Measurements from ENCODE around the gene HMCN2.

The HMCN2 gene

GRCh38 chr9:130284690-130285089 is 19.1 kb downstream of the HMCN2 start:
- no peak for DNase-seq (ENCODE audit: low spot score)
- TF ChIP-seq CTCF (IDR thresholded peaks at IDR 0.05; ENCODE audit: borderline replicate concordance, control extremely low read depth, extremely low read depth, insufficient read depth, missing control alignments), result no peak
- in situ Hi-C loops (cut with MboI; ENCODE audit: low sequenced_read_pairs, unreplicated experiment), result no loop called here

- DNase-seq (ENCODE audit: low spot score), result no peak
- TF ChIP-seq CTCF (IDR thresholded peaks at IDR 0.05; ENCODE audit: borderline replicate concordance, control extremely low read depth, extremely low read depth, insufficient read depth, missing control alignments), result no peak
- in situ Hi-C loops (cut with MboI; ENCODE audit: low sequenced_read_pairs, unreplicated experiment), result no loop called here
These were observed 19.7 kb downstream of the HMCN2 start for GRCh38 chr9:130285271-130285670.

- DNase-seq (ENCODE audit: low spot score), result no peak
- TF ChIP-seq CTCF (IDR thresholded peaks at IDR 0.05; ENCODE audit: borderline replicate concordance, control extremely low read depth, extremely low read depth, insufficient read depth, missing control alignments), result no peak
- in situ Hi-C loops (cut with MboI; ENCODE audit: low sequenced_read_pairs, unreplicated experiment), result no loop called here
These were observed 20.7 kb downstream of the HMCN2 start for GRCh38 chr9:130286072-130286770.

- in situ Hi-C loops (cut with MboI; ENCODE audit: low sequenced_read_pairs, unreplicated experiment), result no loop called here
- TF ChIP-seq CTCF (IDR thresholded peaks at IDR 0.05; ENCODE audit: borderline replicate concordance, control extremely low read depth, extremely low read depth, insufficient read depth, missing control alignments), result no peak
- DNase-seq (ENCODE audit: low spot score), result no peak
These were observed 21.3 kb downstream of the HMCN2 start for GRCh38 chr9:130286781-130287428.

GRCh38 chr9:130287736-130288135 is 22.2 kb downstream of the HMCN2 start:
- no peak for DNase-seq (ENCODE audit: low spot score)
- TF ChIP-seq CTCF (IDR thresholded peaks at IDR 0.05; ENCODE audit: borderline replicate concordance, control extremely low read depth, extremely low read depth, insufficient read depth, missing control alignments), result no peak
- in situ Hi-C loops (cut with MboI; ENCODE audit: low sequenced_read_pairs, unreplicated experiment), result no loop called here

- no peak for TF ChIP-seq CTCF (IDR thresholded peaks at IDR 0.05; ENCODE audit: borderline replicate concordance, control extremely low read depth, extremely low read depth, insufficient read depth, missing control alignments)
- in situ Hi-C loops (cut with MboI; ENCODE audit: low sequenced_read_pairs, unreplicated experiment), result no loop called here
These were observed 22.8 kb downstream of the HMCN2 start for GRCh38 chr9:130288393-130288792.

More at GRCh38 chr9:130288393-130288792, 22.8 kb downstream of the HMCN2 start:
- no peak for DNase-seq (ENCODE audit: low spot score)
